ENCODE data around the gene BIRC2.

Gene BIRC2

DNA sequence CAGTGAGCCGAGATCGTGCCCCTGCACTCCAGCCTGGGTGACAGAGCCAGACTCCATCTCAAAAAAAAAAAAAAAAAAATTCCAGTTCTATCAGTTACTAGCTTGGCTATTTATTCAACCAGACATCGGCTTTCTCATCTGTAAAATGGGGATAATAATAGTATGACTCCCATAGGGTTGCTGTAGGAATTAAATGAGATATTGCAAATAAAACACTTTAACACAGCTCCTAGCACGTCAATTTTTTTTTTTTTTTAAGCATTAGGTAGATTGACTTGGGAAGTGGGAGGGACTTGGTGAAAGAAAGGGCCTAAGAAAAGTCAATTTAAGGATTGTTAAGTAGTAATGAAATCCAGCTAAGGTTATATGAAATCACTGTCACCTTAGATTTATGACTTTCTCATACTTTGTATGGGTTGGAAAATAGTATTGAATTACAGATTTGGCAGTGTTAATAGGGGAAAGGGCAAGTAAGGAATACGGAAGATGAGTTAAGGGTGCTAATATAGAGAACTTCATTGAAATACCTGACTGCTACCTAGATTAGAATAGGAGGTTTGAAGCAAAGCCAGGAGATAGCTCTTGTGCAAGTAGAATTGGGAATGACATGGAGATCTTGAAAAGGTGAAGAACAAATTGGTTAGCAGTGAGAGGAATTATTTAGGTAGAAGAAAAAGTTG is 28.8 kb downstream of the BIRC2 start:
- TF ChIP-seq POLR2A (IDR thresholded peaks at IDR 0.05; ENCODE audit: low read depth, low read length): no peak
- FAIRE-seq: no peak
- DNase-seq (ENCODE audit: insufficient read length, low spot score): no peak

GRCh38 chr11:102377891-102378290 is 30.9 kb downstream of the BIRC2 start:
- no peak for FAIRE-seq

DNA sequence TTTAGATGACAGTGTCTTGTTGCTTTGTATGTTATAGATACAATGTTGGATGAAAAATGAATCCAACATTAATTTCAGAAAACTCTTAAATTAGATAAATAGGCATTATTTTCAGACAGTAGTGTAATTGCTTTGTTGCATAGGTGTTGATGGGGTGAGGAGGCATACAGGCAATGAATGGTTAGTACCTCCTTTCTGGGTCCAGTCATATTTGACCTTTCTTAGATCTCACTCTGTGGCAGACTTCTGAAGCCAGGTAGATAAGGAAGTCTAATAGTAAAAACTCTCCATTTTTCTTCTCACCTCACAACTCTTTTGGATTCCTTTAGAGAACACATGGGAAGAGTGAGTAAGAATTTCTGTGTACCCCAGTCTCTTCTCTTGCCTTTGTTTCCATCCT is 31.8 kb downstream of the BIRC2 start:
- TF ChIP-seq POLR2A (IDR thresholded peaks at IDR 0.05; ENCODE audit: low read depth, low read length): no peak
- FAIRE-seq (no peak), DNase-seq (ENCODE audit: insufficient read length, low spot score) (no peak)

More at GRCh38 chr11:102377891-102378290, 30.9 kb downstream of the BIRC2 start:
- no peak for TF ChIP-seq POLR2A (IDR thresholded peaks at IDR 0.05; ENCODE audit: low read depth, low read length)
- DNase-seq (ENCODE audit: insufficient read length, low spot score): no peak

DNA sequence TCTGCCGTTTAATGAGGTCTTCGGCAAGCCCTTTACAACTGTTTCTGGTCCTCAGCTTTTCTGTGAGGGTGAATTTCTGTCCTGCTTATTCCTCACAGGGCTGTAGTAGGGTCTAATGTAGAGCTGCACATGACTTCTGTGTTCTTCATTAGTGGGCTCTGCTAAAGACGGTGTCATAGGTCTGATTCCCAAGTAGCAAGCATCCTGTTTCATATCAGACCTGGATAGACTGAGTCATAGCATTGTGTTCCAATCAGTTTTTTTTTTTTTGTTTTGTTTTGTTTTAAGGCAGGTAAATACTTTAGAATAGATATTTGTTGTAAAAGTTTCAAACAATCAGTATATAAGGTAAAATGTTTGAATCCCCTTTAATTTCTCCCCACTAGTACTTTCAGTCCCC is 35.4 kb downstream of the BIRC2 start:
- TF ChIP-seq POLR2A (IDR thresholded peaks at IDR 0.05; ENCODE audit: low read depth, low read length): no peak
- FAIRE-seq: no peak

GRCh38 chr11:102383839-102384238 is 36.8 kb downstream of the BIRC2 start:
- no peak for TF ChIP-seq POLR2A (IDR thresholded peaks at IDR 0.05; ENCODE audit: low read depth, low read length)
- FAIRE-seq: no peak
- no peak for DNase-seq (ENCODE audit: insufficient read length, low spot score)

More for the DNA sequence above, 35.4 kb downstream of the BIRC2 start:
- DNase-seq (ENCODE audit: insufficient read length, low spot score): no peak

- TF ChIP-seq POLR2A (IDR thresholded peaks at IDR 0.05; ENCODE audit: low read depth, low read length): no peak
- no peak for DNase-seq (ENCODE audit: insufficient read length, low spot score)
- FAIRE-seq: no peak
Measured at GRCh38 chr11:102384419-102385079, 37.5 kb downstream of the BIRC2 start.

- DNase-seq (ENCODE audit: insufficient read length, low spot score): no peak
- no peak for FAIRE-seq
- TF ChIP-seq POLR2A (IDR thresholded peaks at IDR 0.05; ENCODE audit: low read depth, low read length): no peak
Measured at GRCh38 chr11:102385085-102386007, 38.3 kb downstream of the BIRC2 start.

DNA sequence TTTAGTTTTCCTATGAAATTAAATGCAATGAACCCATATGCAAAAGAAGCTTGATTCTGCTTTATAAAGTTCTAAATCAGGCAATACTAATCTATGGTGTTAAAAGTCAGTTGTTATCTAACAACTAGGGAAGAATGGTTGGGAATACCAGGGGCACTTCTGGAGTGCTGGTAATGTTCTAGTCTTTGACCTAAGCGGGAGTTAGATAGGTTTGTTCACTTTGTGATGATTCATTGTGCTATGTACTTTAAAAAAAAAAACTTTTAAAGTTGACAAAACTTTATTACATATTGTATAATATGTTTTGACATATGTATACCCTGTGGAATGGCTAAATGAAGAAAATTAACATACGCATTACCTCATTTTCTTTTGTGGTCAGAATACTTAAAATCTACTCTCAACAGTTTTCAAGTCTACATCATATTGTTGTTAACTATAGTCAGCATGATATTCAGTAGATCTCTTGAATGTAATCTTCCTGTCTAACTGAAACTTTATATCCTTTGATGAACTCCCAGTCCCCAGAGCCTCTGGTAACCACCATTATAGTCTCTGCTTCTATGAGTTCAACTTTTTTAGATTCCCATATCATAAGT is 39.2 kb downstream of the BIRC2 start:
- TF ChIP-seq POLR2A (IDR thresholded peaks at IDR 0.05; ENCODE audit: low read depth, low read length): no peak
- FAIRE-seq (no peak), DNase-seq (ENCODE audit: insufficient read length, low spot score) (no peak)

DNA sequence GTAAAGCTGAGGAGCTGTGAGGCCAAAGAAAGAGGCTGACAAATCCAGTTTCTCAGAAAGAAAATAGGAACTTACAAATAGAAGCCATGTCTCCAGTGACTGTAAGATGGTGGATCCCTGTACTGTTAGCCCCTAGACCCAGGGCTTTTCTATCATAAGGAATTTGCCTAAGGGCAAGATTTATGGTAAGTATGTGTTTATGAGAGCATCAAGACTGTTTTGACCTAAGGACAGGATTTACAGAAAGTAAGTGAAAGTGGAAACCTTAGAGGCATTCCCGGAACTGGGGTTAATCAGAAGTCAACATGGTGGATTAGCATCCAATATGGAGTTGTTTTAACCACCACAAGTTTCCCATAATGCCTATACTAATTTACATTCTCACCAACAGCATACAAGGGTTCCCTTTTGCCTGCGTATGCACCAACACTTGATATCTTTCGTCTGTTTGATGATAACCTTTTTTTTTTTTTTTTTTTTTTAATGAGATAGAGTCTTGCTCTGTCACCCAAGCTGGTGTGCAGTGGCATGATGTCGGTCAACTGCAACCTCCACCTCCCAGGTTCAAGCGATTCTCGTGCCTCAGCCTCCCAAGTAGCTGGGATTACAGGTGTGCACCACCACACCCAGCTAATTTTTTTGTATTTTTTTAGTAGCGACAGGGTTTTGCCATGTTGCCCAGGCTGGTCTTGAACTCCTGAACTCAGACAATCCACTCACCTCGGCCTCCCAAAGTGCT is 40.2 kb downstream of the BIRC2 start:
- DNase-seq (ENCODE audit: insufficient read length, low spot score) (no peak), FAIRE-seq (no peak)
- no peak for TF ChIP-seq POLR2A (IDR thresholded peaks at IDR 0.05; ENCODE audit: low read depth, low read length)

DNA sequence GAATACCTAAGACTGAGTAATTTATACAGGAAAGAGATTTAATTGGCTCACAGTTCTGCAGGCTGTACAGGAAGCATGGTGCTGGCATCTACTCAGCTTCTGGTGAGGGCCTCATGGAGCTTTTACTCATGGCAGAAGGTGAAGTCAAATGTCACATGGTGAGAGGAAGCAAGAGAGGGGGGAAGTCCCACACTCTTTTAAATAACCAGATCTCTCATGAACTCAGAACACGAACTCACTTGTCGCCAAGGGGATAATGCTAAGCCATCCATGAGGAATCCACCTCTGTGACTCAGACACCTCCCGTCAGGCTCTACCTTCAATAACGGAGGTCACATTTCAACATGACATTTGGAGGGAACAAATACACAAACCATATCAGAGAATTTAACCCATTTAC is 42.2 kb downstream of the BIRC2 start:
- TF ChIP-seq POLR2A (IDR thresholded peaks at IDR 0.05; ENCODE audit: low read depth, low read length): no peak
- no peak for DNase-seq (ENCODE audit: insufficient read length, low spot score)
- FAIRE-seq: no peak

DNA sequence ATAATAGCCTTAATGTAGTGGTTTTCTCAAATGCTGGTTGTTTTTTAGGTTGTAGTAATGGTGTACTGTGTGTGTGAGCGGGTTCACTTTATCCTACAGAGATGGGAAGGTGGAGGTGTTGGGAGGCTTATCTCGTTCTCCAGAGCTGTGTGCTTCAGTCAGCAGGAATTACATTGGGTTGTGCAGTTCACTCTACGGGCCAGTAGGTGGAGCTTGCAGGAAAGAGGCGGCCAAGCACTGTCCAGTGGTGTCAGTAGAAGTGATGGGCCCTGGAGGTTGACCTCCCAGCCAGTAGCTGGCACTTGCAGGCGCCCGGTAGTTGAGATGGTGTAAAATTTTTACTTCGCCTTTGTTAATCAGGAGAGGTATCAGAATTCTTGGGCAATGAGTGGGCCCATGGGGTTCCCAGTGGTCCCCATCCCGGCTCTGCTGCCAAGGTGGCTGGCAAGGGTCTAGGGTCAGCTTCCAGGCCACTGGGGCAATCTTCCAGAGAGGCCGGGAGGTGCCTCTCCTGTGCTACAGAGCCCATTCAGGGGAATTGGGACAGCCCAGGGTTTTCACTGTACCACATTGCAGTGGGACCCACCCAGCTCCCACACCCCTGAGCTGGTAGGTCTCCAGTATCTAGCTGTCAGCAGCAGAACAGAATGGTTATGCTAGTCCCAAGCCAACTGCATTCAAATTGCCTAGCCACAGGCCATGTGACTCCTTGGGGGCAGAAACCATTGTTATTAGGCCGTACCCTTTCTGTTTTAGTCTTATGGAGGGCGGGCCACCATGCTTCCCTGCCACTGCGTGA is 43.9 kb downstream of the BIRC2 start:
- FAIRE-seq (peak; percentile 62), DNase-seq (ENCODE audit: insufficient read length, low spot score) (peak; percentile 6)
- no peak for TF ChIP-seq POLR2A (IDR thresholded peaks at IDR 0.05; ENCODE audit: low read depth, low read length)

DNA sequence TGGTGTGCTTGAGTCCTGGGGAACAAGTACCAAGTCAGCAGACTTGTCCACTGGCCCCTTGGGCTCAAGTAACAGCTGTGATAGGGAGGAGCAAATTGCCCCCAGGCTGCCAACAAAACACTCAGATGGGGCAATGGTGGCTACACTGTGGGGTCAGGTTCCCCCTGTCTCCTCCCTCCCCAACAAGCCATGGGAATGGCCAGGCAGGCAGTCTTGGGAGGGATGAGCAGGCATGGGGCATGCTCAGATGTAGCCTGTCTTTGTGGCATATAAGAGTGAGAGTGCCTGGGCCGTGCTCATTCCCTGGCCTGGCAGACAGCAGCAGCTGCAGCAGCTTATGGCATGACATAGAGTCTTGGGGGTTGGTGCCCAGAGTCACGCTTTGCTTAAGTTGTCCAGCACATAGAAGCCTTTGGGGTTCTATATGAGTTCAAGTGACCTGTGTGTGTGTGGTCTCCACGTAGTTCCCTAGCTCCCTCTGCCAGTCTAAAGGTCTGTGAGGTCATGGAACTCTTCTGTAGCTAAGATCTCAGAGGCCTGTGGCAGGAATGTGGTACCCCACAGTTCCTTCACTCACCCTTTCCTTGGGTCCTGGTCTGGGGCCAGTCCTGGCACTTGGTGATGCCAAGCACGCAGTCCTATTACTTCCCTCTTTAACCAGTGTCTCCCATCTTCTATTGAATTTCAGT is 44.7 kb downstream of the BIRC2 start:
- no peak for FAIRE-seq
- no peak for DNase-seq (ENCODE audit: insufficient read length, low spot score)
- no peak for TF ChIP-seq POLR2A (IDR thresholded peaks at IDR 0.05; ENCODE audit: low read depth, low read length)
